Panc1 (cell line): ENCODE results near the gene TMEM87A. TPM values are rescaled to one million over a fixed set of nuclear protein-coding genes. Genes with fewer than 3 reads are reported as not detected.

Experiments used
- ATAC-seq: fragments of 200-7000 bp; cut with Tn5 transposase; 2 replicates; pipeline ENCODE4 v1.9.1; 2020; ENCODE audit warnings: mild to moderate bottlenecking, moderate library complexity
- BruUV-seq: library from RNA; stranded (reverse); fragments of 400-500 nt; replicated peaks from 2 replicates; lab custom pipeline; 2021; lab: Mats Ljungman, UMichigan
- CTCF ChIA-PET: fragments of 300-600 bp; sonication (Branson Sonifier 250); formaldehyde crosslinking; loops from one replicate; lab custom pipeline; 2022; ENCODE audit warnings: antibody characterized with exemption; lab: Charles Lee
- POLR2A ChIA-PET: fragments of 300-600 bp; sonication (Branson Sonifier 250); formaldehyde crosslinking; loops from one replicate; lab custom pipeline; 2022; ENCODE audit warnings: antibody characterized with exemption; lab: Charles Lee
- DNase-seq: peaks from one replicate; pipeline ENCODE4 v3.0.0-alpha.2; 2010; ENCODE audit warnings: low read depth, low spot score
- H3K27ac ChIP-seq: 2 replicates; pipeline ENCODE4 v1.5.1; 2011; ENCODE audit warnings: mild to moderate bottlenecking, low read length, inconsistent platforms
- H3K27me3 ChIP-seq: fragments of 200-500 bp; sonication (Bioruptor generic); 2 replicates; pipeline ENCODE4 v1.6.0; 2014; ENCODE audit warnings: low read length, inconsistent platforms; ENCODE audit not compliant: control insufficient read depth, insufficient read depth
- H3K36me3 ChIP-seq: fragments of 200-500 bp; sonication (Bioruptor generic); 2 replicates; pipeline ENCODE4 v1.5.1; 2014; ENCODE audit warnings: inconsistent platforms, mild to moderate bottlenecking, low read length, moderate library complexity; ENCODE audit not compliant: control insufficient read depth, insufficient read depth
- H3K4me1 ChIP-seq: 2 replicates; pipeline ENCODE4 v1.5.1; 2011; ENCODE audit warnings: inconsistent platforms, mild to moderate bottlenecking, low read length, moderate library complexity; ENCODE audit not compliant: control insufficient read depth, insufficient read depth
- H3K4me3 ChIP-seq, 2 experiments: 2 replicates each; pipeline ENCODE4 v1.5.1; 2011 to 2012; ENCODE audit warnings: low read depth in 2 of 2, low read length in 2 of 2, mild to moderate bottlenecking in 2 of 2, inconsistent platforms in 1 of 2, moderate library complexity in 1 of 2
- H3K9me3 ChIP-seq: fragments of 200-500 bp; sonication (Bioruptor generic); 2 replicates; pipeline ENCODE4 v1.5.1; 2014; ENCODE audit warnings: low read depth, mild to moderate bottlenecking, inconsistent platforms, low read length, moderate library complexity; ENCODE audit not compliant: control insufficient read depth, insufficient read depth
- CTCF ChIP-seq: fragments of 450-650 bp; IDR thresholded peaks from 2 replicates; pipeline ENCODE4 v1.5.1; 2017; ENCODE audit warnings: mild to moderate bottlenecking
- POLR2AphosphoS5 ChIP-seq: IDR thresholded peaks from 2 replicates; pipeline ENCODE4 v1.6.1; 2012; ENCODE audit warnings: mild to moderate bottlenecking, low read depth, low read length, moderate library complexity
- REST ChIP-seq, 2 experiments: IDR thresholded peaks; 2 replicates each; pipeline ENCODE4 v1.6.1; 2011 to 2012; ENCODE audit warnings: low read depth in 2 of 2, control low read depth in 1 of 2, low read length in 1 of 2, mild to moderate bottlenecking in 1 of 2, moderate library complexity in 1 of 2; ENCODE audit not compliant: insufficient read depth in 1 of 2
- SIN3A ChIP-seq: IDR thresholded peaks from 2 replicates; pipeline ENCODE4 v1.6.1; 2012; ENCODE audit warnings: low read depth, mild to moderate bottlenecking, low read length, moderate library complexity, borderline replicate concordance; ENCODE audit not compliant: insufficient read depth
- TCF7L2 ChIP-seq: IDR thresholded peaks from 2 replicates; pipeline ENCODE4 v1.6.1; 2011; ENCODE audit warnings: mild to moderate bottlenecking, low read depth, low read length, inconsistent platforms
- in situ Hi-C: cut with HindIII; loops from 2 replicates; pipeline ENCODE4 v1.10.0; 2016; ENCODE audit warnings: low sequenced_read_pairs, low pct_unique_long_range_greater_than_20kb
- intact Hi-C: fragments of 100-400 bp; cut with micrococcal nuclease; formaldehyde crosslinking; loops from one replicate; pipeline ENCODE4 v1.10.0; 2022; ENCODE audit not compliant: unreplicated experiment
- total RNA-seq: library from RNA; stranded (reverse); gene quantifications from one replicate; pipeline ENCODE4 v1.2.1, GENCODE V29; 2021; ENCODE audit not compliant: unreplicated experiment

Gene TMEM87A
- total RNA-seq, 1 experiment from 2014 or later: 49.6 TPM

- BruUV-seq: no TSS peak
- Histone ChIP-seq H3K4me1 (no peaks in the 10 kb centered on the region), H3K4me3 (no peak overlapping the region), H3K27me3 (no peaks in the 10 kb centered on the region), H3K9me3 (no peaks in the 10 kb centered on the region), H3K27ac (no peak overlapping the region), H3K36me3 (peaks cover 49% of the 10 kb centered on the region)
- POLR2A ChIA-PET: no interaction called here
- in situ Hi-C loops: no loop called here
- DNase-seq (no peak), ATAC-seq (no peak)
- TF ChIP-seq CTCF: no peak; the same call in 1 of the 2 replicates
- TF ChIP-seq REST (IDR thresholded peaks at IDR 0.05; ENCODE audit: insufficient read depth in 1 of 2, low read depth in 2 of 2, low read length in 1 of 2): no peak
- TF ChIP-seq SIN3A: no peak
- TF ChIP-seq TCF7L2: no peak
- TF ChIP-seq POLR2AphosphoS5: no peak
- CTCF ChIA-PET: interaction anchor here (0.6 to 0.7 kb wide), 2 partner anchors 12 to 210 kb away, joined by 3 to 4 read pairs; no protein-coding TSS in a partner anchor
- intact Hi-C loops: no loop called here
Observed at GRCh38 chr15:42215913-42216829, 57.1 kb downstream of the TMEM87A start.

GRCh38 chr15:42214600-42214999 lies 58.6 kb downstream of the TMEM87A start:
- no peak for DNase-seq
- intact Hi-C loops (no loop called here), in situ Hi-C loops (no loop called here)
- ChIA-PET POLR2A (no interaction called here), CTCF (no interaction called here)
- H3K4me1 ChIP-seq: no peaks in the 10 kb centered on the region
- no peak for TF ChIP-seq CTCF
- no peak for TF ChIP-seq SIN3A
- TF ChIP-seq TCF7L2: no peak
- TF ChIP-seq POLR2AphosphoS5: no peak
- no peak for TF ChIP-seq REST (IDR thresholded peaks at IDR 0.05; ENCODE audit: insufficient read depth in 1 of 2, low read depth in 2 of 2, low read length in 1 of 2)
- no peak for ATAC-seq
- no peaks in the 10 kb centered on the region for H3K27me3 ChIP-seq
- no peak overlapping the region for H3K27ac ChIP-seq
- H3K36me3 ChIP-seq: peaks cover 52% of the 10 kb centered on the region
- no peak overlapping the region for H3K4me3 ChIP-seq
- no TSS peak for BruUV-seq
- H3K9me3 ChIP-seq: no peaks in the 10 kb centered on the region
